NCI-H82 treated with DMSO at 0.1 percent for 48 hours (cell line): ENCODE data around the gene LHX5.

Experiments used
- DNase-seq: peaks from one replicate; lab custom pipeline; 2025; ENCODE audit not compliant: unreplicated experiment; lab: John Stamatoyannopoulos, UW

Gene LHX5

GRCh38 chr12:113466454-113467141 lies 5.1 kb downstream of the LHX5 start:
- no peak for DNase-seq

GRCh38 chr12:113465808-113466453 lies 5.7 kb downstream of the LHX5 start:
- no peak for DNase-seq

GRCh38 chr12:113464852-113465719 lies 6.6 kb downstream of the LHX5 start:
- DNase-seq: no peak

- DNase-seq: no peak
Observed at GRCh38 chr12:113464452-113464775, 7.3 kb downstream of the LHX5 start.

GRCh38 chr12:113463746-113464451 lies 7.8 kb downstream of the LHX5 start:
- DNase-seq: no peak

GRCh38 chr12:113462998-113463745 lies 8.5 kb downstream of the LHX5 start:
- no peak for DNase-seq

GRCh38 chr12:113462117-113462774 lies 9.4 kb downstream of the LHX5 start:
- DNase-seq: peak; percentile 47

- DNase-seq: peak; percentile 5
Observed at GRCh38 chr12:113461666-113462065, 10.0 kb downstream of the LHX5 start.

GRCh38 chr12:113459981-113460380 lies 11.7 kb downstream of the LHX5 start:
- DNase-seq: no peak

GRCh38 chr12:113457710-113458109 lies 14.0 kb downstream of the LHX5 start:
- DNase-seq: no peak

GRCh38 chr12:113457185-113457584 lies 14.5 kb downstream of the LHX5 start:
- DNase-seq: no peak

- DNase-seq: no peak
Observed at GRCh38 chr12:113456761-113457160, 14.9 kb downstream of the LHX5 start.

- no peak for DNase-seq
Observed at GRCh38 chr12:113456199-113456598, 15.5 kb downstream of the LHX5 start.

GRCh38 chr12:113453330-113453729 lies 18.3 kb downstream of the LHX5 start:
- no peak for DNase-seq

GRCh38 chr12:113452458-113452857 lies 19.2 kb downstream of the LHX5 start:
- DNase-seq: no peak

- DNase-seq: no peak
Observed at GRCh38 chr12:113449839-113450238, 21.8 kb downstream of the LHX5 start.

GRCh38 chr12:113449299-113449698 lies 22.4 kb downstream of the LHX5 start:
- DNase-seq: no peak

GRCh38 chr12:113448873-113449272 lies 22.8 kb downstream of the LHX5 start:
- DNase-seq: no peak

GRCh38 chr12:113445544-113446171 lies 26.0 kb downstream of the LHX5 start:
- no peak for DNase-seq
